ENCODE measurements around the gene ASIC2. TPM values are rescaled to one million over a fixed set of nuclear protein-coding genes. Genes with fewer than 3 reads are reported as not detected.

The ASIC2 gene
- total RNA-seq, 2 experiments from 2014 or later, result not detected

DNA sequence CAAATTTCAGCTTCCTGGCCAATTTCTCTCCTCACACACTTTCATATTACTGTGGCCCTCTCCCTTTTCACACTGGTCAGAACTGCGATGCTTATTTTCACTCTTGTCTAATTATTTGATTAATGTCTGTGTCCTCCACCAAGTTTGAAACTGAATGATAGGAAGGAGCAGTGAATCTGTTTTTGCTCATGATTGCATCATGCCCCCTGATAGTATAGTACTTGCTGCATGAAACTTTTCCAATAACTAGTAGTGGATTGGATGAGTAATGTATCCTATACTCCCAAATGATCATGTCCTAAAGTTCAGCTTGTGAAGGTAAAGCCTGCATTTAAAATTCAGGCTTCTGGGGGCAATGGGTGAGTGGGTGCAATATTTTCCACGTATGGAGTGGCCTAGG, 121.2 kb downstream of the ASIC2 start:
- H3K4me3 Mint-ChIP-seq, result no peak overlapping the region
- CTCF ChIA-PET, result no interaction called here
- H3K27ac Mint-ChIP-seq, result no peak overlapping the region
- POLR2A ChIA-PET, result no interaction called here
- DNase-seq, result no peak
- no peaks in the 10 kb centered on the region for H3K4me1 Mint-ChIP-seq
- H3K27me3 Mint-ChIP-seq, result peaks cover 4% of the 10 kb centered on the region
- H3K36me3 Mint-ChIP-seq (ENCODE audit: low read depth), result no peaks in the 10 kb centered on the region
- H3K9me3 Mint-ChIP-seq, result no peaks in the 10 kb centered on the region

DNA sequence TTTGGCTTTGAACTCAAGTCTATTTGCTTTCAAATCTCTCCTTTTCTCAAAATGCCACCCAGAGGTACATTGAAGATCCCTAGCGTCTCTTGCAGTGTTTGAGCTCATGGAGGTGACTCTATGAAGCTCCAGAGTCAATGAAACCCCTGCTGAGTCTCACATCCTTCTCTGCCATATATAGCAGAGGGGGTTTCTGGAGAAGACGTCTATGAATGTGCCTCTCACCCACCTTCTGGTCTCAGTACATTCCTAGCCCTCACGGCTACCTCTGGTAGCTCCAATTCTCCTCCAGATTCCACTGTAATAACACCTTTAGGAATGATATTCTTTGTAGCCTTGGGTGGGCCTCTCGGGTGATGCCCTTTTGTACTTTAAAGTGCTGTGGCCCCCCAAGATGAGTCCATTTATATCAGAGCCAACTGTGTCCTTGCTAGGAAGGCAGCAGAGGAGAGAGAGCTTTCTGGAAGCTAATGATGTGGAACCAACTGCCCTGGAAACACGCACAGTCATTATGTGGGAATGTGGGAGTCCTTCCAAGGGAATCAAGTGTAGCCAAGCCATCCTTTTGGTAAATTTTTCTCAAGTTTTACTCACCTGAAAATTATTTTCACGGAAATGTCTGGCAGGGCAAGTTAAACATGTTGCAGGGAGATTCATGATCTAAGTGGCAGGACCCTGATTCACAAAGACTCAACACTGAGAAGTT, 123.4 kb downstream of the ASIC2 start:
- Mint-ChIP-seq H3K36me3 (ENCODE audit: low read depth) (no peaks in the 10 kb centered on the region), H3K9me3 (no peaks in the 10 kb centered on the region), H3K4me1 (no peaks in the 10 kb centered on the region), H3K4me3 (no peak overlapping the region), H3K27ac (no peak overlapping the region), H3K27me3 (peaks cover 3% of the 10 kb centered on the region)
- CTCF ChIA-PET, result no interaction called here
- no peak for DNase-seq
- POLR2A ChIA-PET, result no interaction called here

DNA sequence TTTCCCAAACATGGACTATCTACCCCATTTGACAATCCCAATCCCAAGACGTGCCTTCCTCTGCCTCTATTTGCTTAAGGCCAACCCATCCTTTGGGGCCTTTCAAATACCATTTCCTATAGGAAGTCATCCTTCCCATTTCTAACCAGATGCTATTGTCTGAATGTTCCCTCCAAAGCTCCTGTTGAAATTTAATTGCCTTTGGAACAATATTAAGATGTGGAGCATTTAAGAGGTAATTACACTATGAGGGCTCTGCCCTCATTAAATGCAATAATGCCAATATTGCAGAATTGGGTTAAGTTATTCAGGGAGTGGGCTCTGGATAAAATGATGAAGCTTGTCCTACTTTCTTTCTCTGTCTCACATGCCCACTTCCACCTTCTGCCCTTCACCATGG, 125.4 kb downstream of the ASIC2 start:
- Mint-ChIP-seq H3K4me1 (no peaks in the 10 kb centered on the region), H3K9me3 (no peaks in the 10 kb centered on the region), H3K27ac (no peak overlapping the region), H3K36me3 (ENCODE audit: low read depth) (no peaks in the 10 kb centered on the region), H3K4me3 (no peak overlapping the region), H3K27me3 (peaks cover 3% of the 10 kb centered on the region)
- ChIA-PET CTCF (no interaction called here), POLR2A (no interaction called here)
- DNase-seq, result no peak

DNA sequence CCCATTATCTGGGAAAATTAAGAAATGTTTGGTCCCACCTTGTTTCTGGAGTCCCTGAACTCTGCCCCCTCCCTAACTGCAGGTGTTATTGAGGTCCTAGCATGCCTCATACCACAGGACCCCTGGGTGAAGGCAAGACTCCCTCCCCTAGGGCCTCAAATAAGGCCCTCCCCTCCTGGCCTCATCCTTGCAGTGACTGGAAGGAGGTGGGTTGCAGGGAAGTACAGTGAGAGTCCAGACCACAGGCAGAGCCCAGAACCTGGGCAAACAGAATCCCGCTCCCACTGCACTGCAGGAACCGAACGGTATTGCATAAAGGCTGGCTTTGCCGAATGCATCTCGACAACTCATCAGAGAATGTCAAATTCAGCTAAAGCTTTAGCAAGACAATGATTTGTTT, 126.6 kb downstream of the ASIC2 start:
- no peak overlapping the region for H3K27ac Mint-ChIP-seq
- ChIA-PET CTCF (no interaction called here), POLR2A (no interaction called here)
- H3K4me1 Mint-ChIP-seq, result no peaks in the 10 kb centered on the region
- peaks cover 3% of the 10 kb centered on the region for H3K27me3 Mint-ChIP-seq
- no peaks in the 10 kb centered on the region for H3K36me3 Mint-ChIP-seq (ENCODE audit: low read depth)
- H3K4me3 Mint-ChIP-seq, result no peak overlapping the region
- no peaks in the 10 kb centered on the region for H3K9me3 Mint-ChIP-seq
- DNase-seq, result no peak

DNA sequence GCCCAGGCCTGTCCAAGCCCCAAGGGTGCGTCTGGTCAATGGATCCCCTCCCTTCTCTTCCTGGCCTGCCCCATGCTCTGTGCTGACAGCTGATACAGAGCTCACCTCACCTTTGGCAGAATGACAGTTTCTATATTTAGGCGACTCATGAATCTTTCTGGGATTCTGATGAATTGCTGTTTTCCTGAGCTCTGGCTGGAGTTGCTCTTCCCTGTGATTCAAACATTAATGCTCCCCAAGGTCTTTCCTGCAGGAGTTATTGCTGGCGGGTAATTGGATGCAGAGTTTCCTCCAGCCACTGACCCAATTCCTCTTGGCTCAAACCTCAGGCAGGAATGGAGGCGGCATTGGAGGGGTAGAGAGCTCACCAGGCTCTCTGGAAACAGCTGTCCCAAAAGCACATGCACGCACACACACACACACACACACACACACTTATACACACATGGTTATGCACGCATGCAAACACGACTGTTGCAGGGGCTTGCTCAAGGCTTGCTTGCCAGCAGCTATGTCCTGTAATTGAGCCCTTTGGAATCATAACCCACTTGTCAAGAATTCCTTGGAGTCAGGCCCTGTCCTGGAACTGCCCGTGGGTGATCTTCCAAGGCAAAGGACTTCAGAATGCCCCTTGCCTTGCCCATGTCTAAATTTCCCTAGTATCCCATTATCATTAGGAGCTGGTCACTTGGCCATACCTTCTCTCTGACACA, 128.8 kb downstream of the ASIC2 start:
- CTCF ChIA-PET, result no interaction called here
- H3K36me3 Mint-ChIP-seq (ENCODE audit: low read depth), result no peaks in the 10 kb centered on the region
- no peaks in the 10 kb centered on the region for H3K9me3 Mint-ChIP-seq
- DNase-seq, result no peak
- no peak overlapping the region for H3K27ac Mint-ChIP-seq
- H3K4me3 Mint-ChIP-seq, result no peak overlapping the region
- H3K4me1 Mint-ChIP-seq, result no peaks in the 10 kb centered on the region
- H3K27me3 Mint-ChIP-seq, result peaks cover 3% of the 10 kb centered on the region
- POLR2A ChIA-PET, result no interaction called here

DNA sequence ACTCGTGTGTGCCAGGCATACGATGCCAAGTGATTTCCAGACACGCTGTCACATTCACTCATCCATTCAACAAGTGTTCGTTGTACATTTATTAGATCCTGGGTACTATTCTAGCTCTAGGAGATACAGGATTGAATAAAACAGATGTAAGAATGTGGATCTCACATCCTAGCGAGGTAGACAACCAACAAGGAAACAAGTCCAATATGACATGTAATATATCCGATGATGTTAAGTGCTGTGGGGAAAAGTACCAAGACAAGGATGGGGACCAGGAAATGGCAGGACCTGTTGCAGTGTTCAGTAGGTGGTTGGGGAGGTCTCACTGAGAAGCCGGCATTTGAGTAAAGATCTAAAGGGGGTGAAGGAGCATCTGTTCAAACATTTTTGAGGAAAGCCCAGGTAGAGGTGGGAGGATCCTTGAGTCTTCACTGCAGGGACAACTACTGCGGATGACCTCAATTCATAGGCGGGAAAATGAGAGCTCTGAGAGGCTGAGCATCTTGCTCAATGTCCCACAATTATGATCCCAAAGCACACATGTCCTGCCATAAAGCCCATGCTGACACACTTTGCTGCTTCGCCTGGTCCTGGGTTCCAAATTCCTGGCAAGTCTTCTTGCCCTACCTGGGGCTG, 129.4 kb downstream of the ASIC2 start:
- Mint-ChIP-seq H3K27ac (no peak overlapping the region), H3K4me1 (no peaks in the 10 kb centered on the region), H3K36me3 (ENCODE audit: low read depth) (no peaks in the 10 kb centered on the region), H3K27me3 (peaks cover 3% of the 10 kb centered on the region), H3K4me3 (no peak overlapping the region), H3K9me3 (no peaks in the 10 kb centered on the region)
- CTCF ChIA-PET, result no interaction called here
- POLR2A ChIA-PET, result no interaction called here
- no peak for DNase-seq

DNA sequence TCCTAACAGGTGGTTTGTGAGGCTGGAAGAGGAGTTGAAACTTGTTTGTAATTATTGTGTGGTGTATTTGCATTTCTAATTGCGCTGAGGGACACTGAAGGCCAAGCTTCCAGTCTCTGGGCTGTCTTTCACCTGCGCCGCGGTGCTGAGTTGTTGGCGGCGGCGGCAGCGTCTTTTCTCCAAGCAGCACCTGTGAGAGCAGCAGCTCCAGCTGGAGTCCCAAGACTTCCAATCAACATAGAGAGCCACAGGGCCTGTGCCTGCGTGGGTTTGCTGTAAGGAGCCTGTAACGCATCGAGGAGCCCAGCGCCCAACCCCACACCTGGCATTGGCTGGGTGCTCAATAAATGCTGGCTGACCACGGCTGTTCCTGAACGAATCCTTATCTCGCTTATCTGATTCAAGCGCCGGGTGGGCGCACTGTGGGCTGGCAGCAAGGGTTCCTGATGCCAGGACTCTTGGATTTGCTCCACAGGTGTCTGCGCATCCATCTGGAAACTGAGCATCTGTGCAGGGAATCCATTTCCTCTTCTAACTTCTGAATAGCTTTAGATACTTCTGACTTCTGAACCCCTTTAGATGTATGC, 138.1 kb downstream of the ASIC2 start:
- Mint-ChIP-seq H3K27ac (no peak overlapping the region), H3K4me3 (no peak overlapping the region), H3K9me3 (no peaks in the 10 kb centered on the region), H3K4me1 (no peaks in the 10 kb centered on the region), H3K36me3 (ENCODE audit: low read depth) (no peaks in the 10 kb centered on the region), H3K27me3 (no peaks in the 10 kb centered on the region)
- DNase-seq, result no peak
- CTCF ChIA-PET, result no interaction called here
- POLR2A ChIA-PET, result no interaction called here

DNA sequence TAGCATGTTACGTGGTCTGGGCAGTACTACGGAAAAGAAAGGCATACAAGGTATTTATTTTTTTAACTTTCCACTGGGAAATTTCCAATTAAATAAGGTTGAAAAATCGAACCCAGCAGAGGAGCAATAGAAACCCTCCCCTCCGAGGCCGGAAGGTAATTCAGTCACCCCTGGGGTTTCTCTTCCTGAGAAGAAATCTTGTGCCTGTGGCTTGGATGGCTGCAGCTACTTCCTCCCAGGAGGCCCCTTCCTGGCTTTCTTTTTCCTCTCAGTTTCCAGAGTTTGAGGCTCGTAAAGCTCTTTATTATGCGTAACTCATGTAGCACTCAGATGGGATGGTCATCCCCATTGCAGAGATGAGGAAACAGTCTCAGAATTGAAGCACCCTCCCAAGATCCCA, 140.3 kb downstream of the ASIC2 start:
- CTCF ChIA-PET, result no interaction called here
- POLR2A ChIA-PET, result no interaction called here

DNA sequence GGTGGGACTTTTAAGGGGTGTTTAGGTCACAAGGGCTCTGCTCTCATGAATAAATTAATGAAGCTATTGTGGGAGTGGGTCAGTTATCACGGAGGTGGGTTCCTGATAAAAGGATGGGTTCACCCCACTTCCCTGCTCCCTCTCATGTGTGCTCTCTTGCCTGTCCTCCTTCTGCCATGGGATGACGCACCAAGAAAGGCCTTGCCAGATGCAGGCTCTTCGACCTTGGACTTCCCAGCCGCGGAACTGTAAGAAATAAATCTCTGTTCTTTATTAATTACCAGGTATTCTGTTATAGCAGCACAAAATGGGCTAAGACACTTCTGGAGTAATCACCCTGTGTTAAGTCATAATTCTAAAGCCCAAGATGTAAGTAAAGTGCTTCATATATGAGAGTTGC, 141.5 kb downstream of the ASIC2 start:
- no peak for DNase-seq
- Mint-ChIP-seq H3K4me3 (no peak overlapping the region), H3K9me3 (no peaks in the 10 kb centered on the region), H3K27ac (no peak overlapping the region), H3K4me1 (no peaks in the 10 kb centered on the region), H3K27me3 (peaks cover 1% of the 10 kb centered on the region), H3K36me3 (ENCODE audit: low read depth) (no peaks in the 10 kb centered on the region)
- CTCF ChIA-PET, result interaction anchor here (0.5 kb wide), 1 partner anchor 521 kb away, joined by 4 read pairs; no protein-coding TSS in a partner anchor
- POLR2A ChIA-PET, result no interaction called here

More for the DNA sequence above, 140.3 kb downstream of the ASIC2 start:
- Mint-ChIP-seq H3K36me3 (ENCODE audit: low read depth) (no peaks in the 10 kb centered on the region), H3K9me3 (no peaks in the 10 kb centered on the region), H3K4me3 (no peak overlapping the region), H3K27me3 (peaks cover 1% of the 10 kb centered on the region), H3K4me1 (no peaks in the 10 kb centered on the region), H3K27ac (no peak overlapping the region)
- no peak for DNase-seq

DNA sequence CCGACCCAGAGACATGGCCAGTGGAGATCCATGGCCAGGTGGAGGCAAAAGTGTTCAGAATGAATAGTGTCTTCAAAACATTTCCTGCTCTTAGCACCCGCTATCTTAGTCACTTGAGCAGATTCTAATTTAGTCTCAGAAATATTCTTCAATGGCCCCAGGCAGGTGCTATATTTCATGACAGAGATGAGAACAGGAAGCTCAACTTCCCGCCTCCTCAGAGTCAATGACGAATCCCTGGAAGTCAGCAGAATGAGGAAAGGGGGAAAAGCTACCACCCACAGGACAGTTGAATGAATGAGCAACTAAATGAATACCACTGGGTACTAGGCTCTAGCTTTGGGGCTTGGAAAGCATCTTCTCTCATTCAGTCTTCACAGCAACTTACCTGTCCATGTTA, 147.2 kb downstream of the ASIC2 start:
- no peaks in the 10 kb centered on the region for H3K9me3 Mint-ChIP-seq
- H3K27me3 Mint-ChIP-seq, result peaks cover 1% of the 10 kb centered on the region
- H3K4me1 Mint-ChIP-seq, result no peaks in the 10 kb centered on the region
- H3K27ac Mint-ChIP-seq, result no peak overlapping the region
- H3K36me3 Mint-ChIP-seq (ENCODE audit: low read depth), result no peaks in the 10 kb centered on the region
- DNase-seq, result no peak
- ChIA-PET POLR2A (no interaction called here), CTCF (no interaction called here)
- no peak overlapping the region for H3K4me3 Mint-ChIP-seq

DNA sequence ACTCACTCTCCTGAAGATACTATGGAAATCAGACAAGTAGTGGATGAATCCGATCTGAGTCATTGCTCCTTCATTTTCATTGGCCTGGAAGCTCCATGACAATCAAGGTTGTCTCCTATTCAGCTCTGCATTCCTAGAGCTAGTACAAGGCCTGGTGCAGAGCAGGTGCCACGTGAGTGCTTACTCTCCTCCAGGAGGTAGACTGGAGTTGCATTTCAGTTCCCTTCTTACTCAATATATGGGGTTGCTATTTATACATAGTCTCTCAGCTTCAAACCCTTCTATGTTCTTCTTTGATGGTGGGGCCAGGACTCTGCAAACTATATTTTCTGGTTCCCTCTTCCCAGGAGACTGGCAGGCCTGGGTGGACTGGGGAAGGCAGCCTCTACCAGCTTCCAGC, 148.3 kb downstream of the ASIC2 start:
- POLR2A ChIA-PET, result no interaction called here
- Mint-ChIP-seq H3K4me3 (no peak overlapping the region), H3K27ac (no peak overlapping the region), H3K36me3 (ENCODE audit: low read depth) (no peaks in the 10 kb centered on the region), H3K4me1 (no peaks in the 10 kb centered on the region), H3K9me3 (no peaks in the 10 kb centered on the region), H3K27me3 (peaks cover 1% of the 10 kb centered on the region)
- CTCF ChIA-PET, result no interaction called here
- DNase-seq, result no peak

DNA sequence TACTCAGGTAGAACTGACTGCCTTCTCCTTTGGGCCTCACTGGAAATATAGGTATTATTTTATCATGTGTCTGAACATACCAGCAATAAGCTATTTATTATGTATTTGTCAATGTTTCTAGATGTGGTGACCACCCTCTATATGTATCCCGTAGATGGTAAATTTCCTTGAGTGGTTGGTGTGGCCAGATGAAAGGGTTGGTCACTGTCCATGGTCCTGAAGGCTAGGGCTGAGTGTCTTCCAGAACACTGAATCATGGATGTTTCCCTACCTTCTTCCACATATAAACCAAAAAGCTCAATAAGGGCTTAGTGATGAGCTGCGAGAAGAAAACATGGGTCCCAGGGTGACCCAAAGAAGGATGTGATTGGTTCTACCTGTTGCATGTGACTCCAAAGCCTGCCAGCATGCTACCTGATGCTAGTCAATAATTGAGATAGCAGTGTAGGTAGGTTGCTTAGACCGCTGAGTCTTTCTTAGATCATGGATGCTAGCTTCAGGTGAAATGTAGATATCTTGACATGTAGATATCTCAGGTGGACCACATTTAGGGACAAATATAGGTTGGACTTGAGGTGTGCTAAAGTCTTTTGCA, 150.3 kb downstream of the ASIC2 start:
- Mint-ChIP-seq H3K36me3 (ENCODE audit: low read depth) (no peaks in the 10 kb centered on the region), H3K27me3 (no peaks in the 10 kb centered on the region), H3K4me1 (no peaks in the 10 kb centered on the region), H3K9me3 (no peaks in the 10 kb centered on the region), H3K27ac (no peak overlapping the region), H3K4me3 (no peak overlapping the region)
- CTCF ChIA-PET, result interaction anchor here (1.2 kb wide), 1 partner anchor 9 kb away, joined by 3 read pairs; no protein-coding TSS in a partner anchor
- peak; percentile 20 for DNase-seq
- POLR2A ChIA-PET, result no interaction called here

DNA sequence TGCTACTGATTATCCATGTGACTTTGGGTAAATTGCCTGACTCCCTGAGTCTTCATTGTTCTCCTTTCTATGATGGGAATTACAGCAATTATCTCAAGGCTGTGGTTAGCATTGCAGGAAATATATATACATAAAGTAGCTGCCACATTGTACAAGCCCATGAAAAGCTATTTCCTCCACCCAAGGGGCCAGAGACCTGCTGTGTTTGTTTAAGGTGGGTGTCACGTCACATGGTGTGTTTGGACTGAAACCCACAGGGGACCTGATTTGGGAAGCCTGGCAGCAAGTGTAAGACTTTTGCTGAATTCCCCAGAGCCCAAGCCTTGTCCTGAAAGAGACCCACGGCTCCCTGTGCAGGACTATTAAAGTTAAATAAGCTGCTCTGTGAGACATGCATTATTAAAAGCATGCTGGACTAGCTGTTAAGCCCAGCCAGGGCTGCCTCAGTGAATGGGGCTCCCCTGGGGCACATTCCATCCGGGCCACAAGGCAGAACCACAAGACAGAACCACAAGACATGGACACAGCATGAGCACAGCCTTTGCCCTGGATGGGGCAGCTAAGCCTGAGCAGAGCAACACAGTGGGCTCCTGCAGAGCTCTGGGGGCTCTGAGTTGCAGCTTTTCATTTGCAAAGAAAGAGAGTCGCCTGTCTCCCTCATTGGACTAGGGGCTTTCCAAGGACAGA, 152.5 kb downstream of the ASIC2 start:
- H3K4me1 Mint-ChIP-seq, result no peaks in the 10 kb centered on the region
- H3K27ac Mint-ChIP-seq, result no peak overlapping the region
- POLR2A ChIA-PET, result no interaction called here
- CTCF ChIA-PET, result no interaction called here
- no peaks in the 10 kb centered on the region for H3K9me3 Mint-ChIP-seq
- no peak for DNase-seq
- H3K27me3 Mint-ChIP-seq, result no peaks in the 10 kb centered on the region
- no peak overlapping the region for H3K4me3 Mint-ChIP-seq
- H3K36me3 Mint-ChIP-seq (ENCODE audit: low read depth), result no peaks in the 10 kb centered on the region
